Fibroblast of lung (primary cell): ENCODE results near the gene DNAH8. TPM values are rescaled to one million over a fixed set of nuclear protein-coding genes. Genes with fewer than 3 reads are reported as not detected.

ENCODE experiments used
- DNase-seq, 2 donors: peaks; one replicate each; pipeline versions ENCODE4 v3.0.0 to v3.0.0-alpha.2; 2010; ENCODE audit warnings: low read depth in 2 of 2
- H2AFZ ChIP-seq: 2 replicates; pipeline ENCODE4 v1.5.1; 2012; ENCODE audit warnings: low read length, control low read depth, inconsistent platforms
- H3K27ac ChIP-seq: 2 replicates; pipeline ENCODE4 v1.5.1; 2011; ENCODE audit warnings: low read length, control low read depth; ENCODE audit not compliant: insufficient read depth
- H3K27me3 ChIP-seq: 2 replicates; pipeline ENCODE4 v1.5.1; 2011; ENCODE audit warnings: mild to moderate bottlenecking, low read length; ENCODE audit not compliant: control insufficient read depth, insufficient read depth
- H3K36me3 ChIP-seq: 2 replicates; pipeline ENCODE4 v1.5.1; 2011; ENCODE audit warnings: low read length; ENCODE audit not compliant: control insufficient read depth, insufficient read depth
- H3K4me1 ChIP-seq: 2 replicates; pipeline ENCODE4 v1.5.1; 2011; ENCODE audit warnings: low read length; ENCODE audit not compliant: control insufficient read depth, insufficient read depth; ENCODE audit errors: extremely low read depth
- H3K4me2 ChIP-seq: 2 replicates; pipeline ENCODE4 v1.5.1; 2011; ENCODE audit warnings: low read length, control low read depth; ENCODE audit not compliant: insufficient read depth; ENCODE audit errors: extremely low read depth
- H3K4me3 ChIP-seq, 4 experiments: fragments of 200-600 bp in 1 of 4; sonication (generic) in 1 of 4; replicated peaks in 1 of 4; 2 replicates each; pipeline ENCODE4 v1.5.1; 2011 to 2016; ENCODE audit warnings: low read length in 4 of 4, low read depth in 3 of 4, mild to moderate bottlenecking in 3 of 4, control low read depth in 2 of 4, inconsistent platforms in 1 of 4, mixed read lengths in 1 of 4; ENCODE audit not compliant: insufficient read depth in 1 of 4; ENCODE audit errors: control extremely low read depth in 1 of 4
- H3K79me2 ChIP-seq: 2 replicates; pipeline ENCODE4 v1.5.1; 2012; ENCODE audit warnings: mild to moderate bottlenecking, low read length, inconsistent platforms; ENCODE audit not compliant: control insufficient read depth, insufficient read depth
- H3K9ac ChIP-seq: 2 replicates; pipeline ENCODE4 v1.5.1; 2011; ENCODE audit warnings: mild to moderate bottlenecking, low read length, control low read depth; ENCODE audit not compliant: insufficient read depth
- H3K9me3 ChIP-seq: 2 replicates; pipeline ENCODE4 v1.5.1; 2012; ENCODE audit warnings: low read depth, low read length; ENCODE audit not compliant: control insufficient read depth, insufficient read depth
- H4K20me1 ChIP-seq: 2 replicates; pipeline ENCODE4 v1.5.1; 2011; ENCODE audit warnings: low read length; ENCODE audit not compliant: control insufficient read depth, insufficient read depth; ENCODE audit errors: extremely low read depth
- EZH2 ChIP-seq: IDR thresholded peaks from 2 replicates; pipeline ENCODE4 v1.5.1; 2012; ENCODE audit warnings: low read length, control low read depth, mild to moderate bottlenecking; ENCODE audit errors: missing control alignments
- polyA plus RNA-seq, 2 donors: library from polyadenylated mRNA; depleted of rRNA in 1 of 2; stranded (reverse) in 1 of 2; unstranded in 1 of 2; fragments of >200 nt; gene quantifications; 2 replicates each; pipeline ENCODE4 v1.2.1, GENCODE V29; 2011 to 2012; ENCODE audit warnings: missing spikeins in 1 of 2
- total RNA-seq: library from RNA; depleted of rRNA; stranded (reverse); fragments of >200 nt; gene quantifications from 2 replicates; pipeline ENCODE4 v1.2.1, GENCODE V29; 2014
- TF ChIP-seq, protein P1 (sequence below), 2 donors: IDR thresholded peaks in 1 of 2; conservative IDR thresholded peaks in 1 of 2; 1 replicate in 1 of 2; 2 replicates in 1 of 2; pipeline ENCODE4 v1.5.1; 2011 to 2012; ENCODE audit warnings: low read length in 2 of 2, control low read depth in 1 of 2, inconsistent platforms in 1 of 2, low read depth in 1 of 2, mild to moderate bottlenecking in 1 of 2

DNAH8 gene
- total and polyA plus RNA-seq, 2 donors (not counting 1 experiment from before 2014, with no cell fraction given): under 0.01 TPM; not detected in 1

DNA sequence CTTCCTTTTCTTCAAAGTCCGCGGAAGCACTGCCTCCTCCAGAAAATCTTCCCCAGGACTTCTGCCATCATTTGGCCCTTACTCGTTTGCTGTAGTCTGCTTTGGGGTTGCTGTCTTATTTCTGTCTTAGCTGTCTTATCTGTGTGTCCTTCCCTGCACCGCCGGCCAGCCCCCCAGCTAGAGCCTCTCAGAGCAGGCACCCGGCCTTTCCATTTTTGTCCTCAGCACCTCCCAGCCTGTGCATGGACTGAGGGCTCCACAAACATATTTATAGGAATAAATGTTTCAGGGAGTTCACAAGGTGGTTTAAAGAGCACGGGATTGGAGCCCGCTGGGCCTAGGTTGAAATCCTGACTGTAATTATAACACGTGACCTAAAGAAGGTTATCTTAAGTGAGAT lies 341.6 kb downstream of the DNAH8 start:
- Histone ChIP-seq H2AFZ (no peak overlapping the region), H3K4me1 (no peaks in the 10 kb centered on the region), H3K79me2 (no peaks in the 10 kb centered on the region), H3K36me3 (no peaks in the 10 kb centered on the region), H3K9ac (no peak overlapping the region), H3K27me3 (no peaks in the 10 kb centered on the region), H3K4me3 (no peak overlapping the region), H3K4me2 (no peak overlapping the region), H4K20me1 (no peaks in the 10 kb centered on the region), H3K9me3 (no peaks in the 10 kb centered on the region), H3K27ac (no peak overlapping the region)
- no peak for DNase-seq
- TF ChIP-seq, protein P1, sequence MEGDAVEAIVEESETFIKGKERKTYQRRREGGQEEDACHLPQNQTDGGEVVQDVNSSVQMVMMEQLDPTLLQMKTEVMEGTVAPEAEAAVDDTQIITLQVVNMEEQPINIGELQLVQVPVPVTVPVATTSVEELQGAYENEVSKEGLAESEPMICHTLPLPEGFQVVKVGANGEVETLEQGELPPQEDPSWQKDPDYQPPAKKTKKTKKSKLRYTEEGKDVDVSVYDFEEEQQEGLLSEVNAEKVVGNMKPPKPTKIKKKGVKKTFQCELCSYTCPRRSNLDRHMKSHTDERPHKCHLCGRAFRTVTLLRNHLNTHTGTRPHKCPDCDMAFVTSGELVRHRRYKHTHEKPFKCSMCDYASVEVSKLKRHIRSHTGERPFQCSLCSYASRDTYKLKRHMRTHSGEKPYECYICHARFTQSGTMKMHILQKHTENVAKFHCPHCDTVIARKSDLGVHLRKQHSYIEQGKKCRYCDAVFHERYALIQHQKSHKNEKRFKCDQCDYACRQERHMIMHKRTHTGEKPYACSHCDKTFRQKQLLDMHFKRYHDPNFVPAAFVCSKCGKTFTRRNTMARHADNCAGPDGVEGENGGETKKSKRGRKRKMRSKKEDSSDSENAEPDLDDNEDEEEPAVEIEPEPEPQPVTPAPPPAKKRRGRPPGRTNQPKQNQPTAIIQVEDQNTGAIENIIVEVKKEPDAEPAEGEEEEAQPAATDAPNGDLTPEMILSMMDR (conservative IDR thresholded peaks at IDR 0.05 in 1 of 2, IDR thresholded peaks at IDR 0.05 in 1 of 2; ENCODE audit: low read depth in 1 of 2, low read length in 2 of 2): no peak
- TF ChIP-seq EZH2: no peak

DNA sequence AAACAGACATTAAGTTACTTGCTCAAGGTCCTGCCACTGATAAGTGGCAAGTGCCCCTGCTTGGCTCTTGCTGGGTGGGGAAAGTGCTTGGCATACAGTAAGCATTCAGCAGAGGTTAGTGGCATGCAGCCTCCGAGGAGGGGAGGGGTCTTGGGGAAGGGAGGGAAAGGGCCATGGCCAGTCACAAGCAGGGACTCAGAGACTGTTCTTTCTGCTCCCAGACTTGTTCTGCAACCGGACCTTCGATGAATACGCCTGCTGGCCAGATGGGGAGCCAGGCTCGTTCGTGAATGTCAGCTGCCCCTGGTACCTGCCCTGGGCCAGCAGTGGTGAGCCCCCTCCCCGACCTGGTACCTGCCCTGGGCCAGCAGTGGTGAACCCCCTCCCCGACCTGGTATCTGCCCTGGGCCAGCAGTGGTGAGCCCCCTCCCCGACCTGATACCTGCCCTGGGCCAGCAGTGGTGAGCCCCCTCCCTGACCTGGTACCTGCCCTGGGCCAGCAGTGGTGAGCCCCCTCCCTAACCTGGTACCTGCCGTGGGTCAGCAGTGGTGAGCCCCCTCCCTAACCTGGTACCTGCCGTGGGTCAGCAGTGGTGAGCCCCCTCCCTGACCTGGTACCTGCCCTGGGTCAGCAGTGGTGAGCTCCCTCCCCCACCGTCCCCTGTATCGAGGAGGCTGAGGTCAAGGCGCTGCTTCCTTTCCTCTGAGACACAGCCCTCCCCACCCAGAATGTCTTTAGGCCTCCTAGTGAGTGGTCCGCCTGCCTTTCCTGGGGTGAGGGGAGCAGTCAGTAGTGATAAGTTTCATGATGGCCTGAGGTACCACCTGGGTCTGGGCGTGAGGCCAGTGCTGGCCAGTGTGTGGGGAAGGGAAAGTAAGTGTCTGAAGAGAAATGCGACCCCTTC lies 342.4 kb downstream of the DNAH8 start:
- Histone ChIP-seq H3K79me2 (no peaks in the 10 kb centered on the region), H3K4me3 (no peak overlapping the region), H3K27me3 (no peaks in the 10 kb centered on the region), H3K4me2 (no peak overlapping the region), H4K20me1 (no peaks in the 10 kb centered on the region), H2AFZ (no peak overlapping the region), H3K4me1 (no peaks in the 10 kb centered on the region), H3K36me3 (no peaks in the 10 kb centered on the region), H3K9me3 (no peaks in the 10 kb centered on the region), H3K9ac (no peak overlapping the region), H3K27ac (no peak overlapping the region)
- DNase-seq: no peak
- no peak for TF ChIP-seq EZH2
- TF ChIP-seq, protein P1 (conservative IDR thresholded peaks at IDR 0.05 in 1 of 2, IDR thresholded peaks at IDR 0.05 in 1 of 2; ENCODE audit: low read depth in 1 of 2, low read length in 2 of 2): no peak

DNA sequence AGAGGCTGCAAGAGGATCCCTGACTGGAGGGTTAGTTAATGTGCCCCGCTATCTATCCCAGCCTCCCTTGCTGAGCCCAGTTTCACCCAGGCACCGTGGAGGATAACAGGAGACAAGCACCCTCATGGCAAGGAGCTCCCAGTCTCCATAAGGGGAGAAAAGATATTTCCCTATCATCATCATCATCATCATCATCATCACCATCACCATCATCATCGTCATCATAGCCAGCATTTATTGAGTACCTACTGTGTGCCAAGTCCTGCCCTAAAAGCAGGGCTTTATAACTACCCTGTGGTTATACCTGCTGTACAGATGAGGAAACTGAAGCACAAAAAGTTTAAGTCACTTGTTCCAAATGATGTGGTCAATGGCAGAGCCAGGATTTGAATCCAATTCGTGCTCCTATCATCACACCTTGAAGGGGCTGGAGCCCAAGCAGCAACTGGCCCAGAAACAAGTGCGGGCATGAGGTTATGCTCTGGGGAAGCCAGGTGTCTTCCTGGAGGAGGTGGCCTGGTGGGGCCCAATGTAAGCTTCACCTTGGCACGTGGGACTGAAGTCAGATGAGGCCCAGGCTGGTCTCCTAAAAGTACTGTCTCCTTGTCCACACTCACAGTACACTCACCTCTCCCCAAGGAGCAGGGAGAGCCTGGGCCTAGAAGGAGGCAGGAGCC lies 343.5 kb downstream of the DNAH8 start:
- Histone ChIP-seq H3K79me2 (no peaks in the 10 kb centered on the region), H3K27ac (no peak overlapping the region), H3K36me3 (no peaks in the 10 kb centered on the region), H3K4me3 (no peak overlapping the region), H3K9me3 (no peaks in the 10 kb centered on the region), H3K4me2 (no peak overlapping the region), H3K4me1 (no peaks in the 10 kb centered on the region), H4K20me1 (no peaks in the 10 kb centered on the region), H2AFZ (no peak overlapping the region), H3K27me3 (no peaks in the 10 kb centered on the region), H3K9ac (no peak overlapping the region)
- no peak for DNase-seq
- TF ChIP-seq EZH2: no peak
- TF ChIP-seq, protein P1 (conservative IDR thresholded peaks at IDR 0.05 in 1 of 2, IDR thresholded peaks at IDR 0.05 in 1 of 2; ENCODE audit: low read depth in 1 of 2, low read length in 2 of 2): no peak
